ENCODE results near the gene TRIM33. TPM values are rescaled to one million over a fixed set of nuclear protein-coding genes. Genes with fewer than 3 reads are reported as not detected.

Gene TRIM33
- total and polyA plus RNA-seq, 2 donors (not counting 1 experiment from before 2014, with no cell fraction given), result 13.7 to 61.0 TPM

GRCh38 chr1:114368560-114369255 is 142.3 kb downstream of the TRIM33 start:
- no peak overlapping the region for H3K27ac Mint-ChIP-seq
- POLR2A ChIA-PET, result no interaction called here
- no peak overlapping the region for H3K27ac ChIP-seq (ENCODE audit: low read length in 2 of 2)

More at GRCh38 chr1:114368560-114369255, 142.3 kb downstream of the TRIM33 start:
- Histone ChIP-seq H3K36me3 (replicated peaks in 1 of 2; ENCODE audit: control extremely low read depth in 1 of 2, control insufficient read depth in 1 of 2, extremely low read depth in 1 of 2, insufficient read depth in 2 of 2, low read length in 1 of 2) (no peaks in the 10 kb centered on the region), H3K79me2 (ENCODE audit: control insufficient read depth, insufficient read depth, low read length) (no peaks in the 10 kb centered on the region), H3K9me3 (ENCODE audit: control extremely low read depth in 1 of 3, control insufficient read depth in 2 of 3, insufficient read depth in 1 of 3, low read length in 2 of 3) (peaks cover 3 to 21% (median 16%) of the 10 kb centered on the region in 3 donors), H3K4me1 (ENCODE audit: control insufficient read depth in 2 of 2, insufficient read depth in 2 of 2, low read length in 2 of 2) (no peaks in the 10 kb centered on the region), H4K20me1 (ENCODE audit: control insufficient read depth, insufficient read depth, low read length, poor library complexity, severe bottlenecking) (no peaks in the 10 kb centered on the region), H2AFZ (ENCODE audit: insufficient read depth, low read depth, low read length, poor library complexity, severe bottlenecking) (no peak overlapping the region), H3K27me3 (replicated peaks in 1 of 4; ENCODE audit: control extremely low read depth in 1 of 4, control insufficient read depth in 3 of 4, insufficient read depth in 4 of 4, low read length in 3 of 4) (no peaks in the 10 kb centered on the region), H3K4me2 (replicated peaks; ENCODE audit: low read depth, low read length, poor library complexity, severe bottlenecking) (no peak overlapping the region), H3K4me3 (ENCODE audit: control extremely low read depth in 1 of 5, extremely low read depth in 1 of 5, insufficient read depth in 1 of 5, low read depth in 2 of 5, low read length in 4 of 5) (no peak overlapping the region), H3K9ac (ENCODE audit: low read length) (no peak overlapping the region)
- Mint-ChIP-seq H3K27me3 (peaks cover 11% of the 10 kb centered on the region), H3K4me3 (no peak overlapping the region), H3K9me3 (ENCODE audit: insufficient read depth) (peaks cover 2% of the 10 kb centered on the region), H3K4me1 (no peaks in the 10 kb centered on the region)
- TF ChIP-seq EZH2 (IDR thresholded peaks at IDR 0.05; ENCODE audit: borderline replicate concordance, insufficient read depth, low read depth, low read length, poor library complexity, severe bottlenecking) (no peak), CTCF (IDR thresholded peaks at IDR 0.05) (no peak)
- ATAC-seq (ENCODE audit: low read depth), result no peak
- intact Hi-C loops (cut with micrococcal nuclease), result no loop called here
- CTCF ChIA-PET, result no interaction called here
- 97% methylated on average over 14 of the region's 15 CpGs for WGBS (ENCODE audit: insufficient coverage)
- no peak for DNase-seq

Measured in B cell (primary cell).